Sigmoid colon (tissue), 4 donors: Measurements from ENCODE around the gene CD274.

Source experiments
- EP300 ChIP-seq, 4 donors: sonication (generic); formaldehyde crosslinking; IDR thresholded peaks; one replicate each; pipeline ENCODE4 v1.6.1; 2017; ENCODE audit warnings: antibody characterized with exemption in 4 of 4
- POLR2A ChIP-seq, 2 donors: fragments of 450-650 bp; IDR thresholded peaks; one replicate each; pipeline ENCODE4 v1.6.1; 2016; ENCODE audit warnings: antibody characterized with exemption in 2 of 2, mild to moderate bottlenecking in 2 of 2, moderate library complexity in 2 of 2
- POLR2AphosphoS5 ChIP-seq, 4 donors: sonication (generic); formaldehyde crosslinking; IDR thresholded peaks; one replicate each; pipeline ENCODE4 v1.6.1; 2017; ENCODE audit warnings: antibody characterized with exemption in 4 of 4
- TF ChIP-seq, protein P1 (sequence below), 4 experiments: fragments of 450-650 bp in 3 of 4; fragments of 200-600 bp in 1 of 4; IDR thresholded peaks; one replicate each; pipeline ENCODE4 v1.5.1; 2016 to 2019; ENCODE audit warnings: antibody characterized with exemption in 4 of 4, mild to moderate bottlenecking in 3 of 4, moderate library complexity in 2 of 4

DNA sequence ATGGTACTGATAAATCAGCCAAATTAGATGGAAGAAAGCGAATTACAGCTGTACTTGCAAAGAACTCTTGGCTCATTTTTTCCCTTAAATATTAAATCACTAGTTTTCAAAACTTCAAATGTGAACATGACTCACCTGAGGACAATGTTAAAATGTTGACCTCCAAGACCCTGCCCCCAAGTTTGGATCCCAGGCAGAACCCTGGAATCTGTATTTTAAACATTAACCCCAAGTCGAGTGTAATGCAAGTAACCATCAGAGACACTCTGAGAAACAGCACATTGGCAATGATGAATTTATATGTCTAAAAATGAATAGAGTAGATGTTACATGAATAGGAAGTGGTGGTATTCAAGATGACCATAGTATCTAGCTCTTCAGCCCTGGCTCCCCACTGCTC, 2.3 kb upstream of the CD274 start:
- TF ChIP-seq, protein P1, sequence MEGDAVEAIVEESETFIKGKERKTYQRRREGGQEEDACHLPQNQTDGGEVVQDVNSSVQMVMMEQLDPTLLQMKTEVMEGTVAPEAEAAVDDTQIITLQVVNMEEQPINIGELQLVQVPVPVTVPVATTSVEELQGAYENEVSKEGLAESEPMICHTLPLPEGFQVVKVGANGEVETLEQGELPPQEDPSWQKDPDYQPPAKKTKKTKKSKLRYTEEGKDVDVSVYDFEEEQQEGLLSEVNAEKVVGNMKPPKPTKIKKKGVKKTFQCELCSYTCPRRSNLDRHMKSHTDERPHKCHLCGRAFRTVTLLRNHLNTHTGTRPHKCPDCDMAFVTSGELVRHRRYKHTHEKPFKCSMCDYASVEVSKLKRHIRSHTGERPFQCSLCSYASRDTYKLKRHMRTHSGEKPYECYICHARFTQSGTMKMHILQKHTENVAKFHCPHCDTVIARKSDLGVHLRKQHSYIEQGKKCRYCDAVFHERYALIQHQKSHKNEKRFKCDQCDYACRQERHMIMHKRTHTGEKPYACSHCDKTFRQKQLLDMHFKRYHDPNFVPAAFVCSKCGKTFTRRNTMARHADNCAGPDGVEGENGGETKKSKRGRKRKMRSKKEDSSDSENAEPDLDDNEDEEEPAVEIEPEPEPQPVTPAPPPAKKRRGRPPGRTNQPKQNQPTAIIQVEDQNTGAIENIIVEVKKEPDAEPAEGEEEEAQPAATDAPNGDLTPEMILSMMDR (IDR thresholded peaks at IDR 0.05): no peak
- TF ChIP-seq EP300 (IDR thresholded peaks at IDR 0.05) (no peak), POLR2AphosphoS5 (IDR thresholded peaks at IDR 0.05) (no peak), POLR2A (IDR thresholded peaks at IDR 0.05) (no peak)
